HG03469 (cell line): Measurements from ENCODE around the gene DCUN1D1.

Experiments
- ATAC-seq: cut with Tn5 transposase; IDR thresholded peaks from one replicate; pipeline ENCODE4 v1.9.1; 2021; ENCODE audit warnings: mild to moderate bottlenecking, moderate library complexity, moderate number of reproducible peaks; ENCODE audit not compliant: unreplicated experiment

DCUN1D1 gene

GRCh38 chr3:182973047-182973446, 7.3 kb downstream of the DCUN1D1 start:
- no peak for ATAC-seq

GRCh38 chr3:182972387-182972786, 8.0 kb downstream of the DCUN1D1 start:
- no peak for ATAC-seq

- ATAC-seq: no peak
Observed at GRCh38 chr3:182971637-182972036, 8.7 kb downstream of the DCUN1D1 start.

GRCh38 chr3:182970811-182971418, 9.4 kb downstream of the DCUN1D1 start:
- no peak for ATAC-seq

- ATAC-seq: no peak
Observed at GRCh38 chr3:182969853-182970252, 10.5 kb downstream of the DCUN1D1 start.

- ATAC-seq: no peak
Observed at GRCh38 chr3:182969277-182969676, 11.1 kb downstream of the DCUN1D1 start.

GRCh38 chr3:182967218-182968204, 12.8 kb downstream of the DCUN1D1 start:
- no peak for ATAC-seq

GRCh38 chr3:182965861-182966366, 14.4 kb downstream of the DCUN1D1 start:
- no peak for ATAC-seq

GRCh38 chr3:182964179-182964578, 16.2 kb downstream of the DCUN1D1 start:
- ATAC-seq: no peak

GRCh38 chr3:182962166-182962565, 18.2 kb downstream of the DCUN1D1 start:
- no peak for ATAC-seq

- no peak for ATAC-seq
Observed at GRCh38 chr3:182959474-182960350, 20.6 kb downstream of the DCUN1D1 start.

- no peak for ATAC-seq
Observed at GRCh38 chr3:182957676-182958266, 22.6 kb downstream of the DCUN1D1 start.

GRCh38 chr3:182957226-182957625, 23.1 kb downstream of the DCUN1D1 start:
- ATAC-seq: no peak

- peak; percentile 95 for ATAC-seq
Observed at GRCh38 chr3:182954553-182955235, 25.6 kb downstream of the DCUN1D1 start.

- ATAC-seq: no peak
Observed at GRCh38 chr3:182949688-182950087, 30.6 kb downstream of the DCUN1D1 start.

GRCh38 chr3:182948305-182948704, 32.0 kb downstream of the DCUN1D1 start:
- no peak for ATAC-seq

GRCh38 chr3:182947888-182948287, 32.5 kb downstream of the DCUN1D1 start:
- no peak for ATAC-seq

- ATAC-seq: no peak
Observed at GRCh38 chr3:182941719-182942118, 38.6 kb downstream of the DCUN1D1 start.

- ATAC-seq: no peak
Observed at GRCh38 chr3:182940266-182940808, 40.0 kb downstream of the DCUN1D1 start.
